Mucosa of gallbladder (tissue), 1 donor: ENCODE measurements around the gene SWAP70. TPM values are rescaled to one million over a fixed set of nuclear protein-coding genes. Genes with fewer than 3 reads are reported as not detected.

Experiments used
- DNase-seq: peaks from one replicate; pipeline ENCODE4 v3.0.0-alpha.2; 2020; ENCODE audit warnings: low spot score
- total RNA-seq: library from RNA; stranded (reverse); gene quantifications from one replicate; pipeline ENCODE4 v1.2.1, GENCODE V29; 2021
- donor health status: DM: no; HTN: no; CAD: no.

Gene SWAP70
- total RNA-seq, 1 donor from 2014 or later: 24.3 TPM

- DNase-seq: no peak
Measured at GRCh38 chr11:9651899-9652748, 11.8 kb upstream of the SWAP70 start.

GRCh38 chr11:9653871-9654270 is 10.0 kb upstream of the SWAP70 start:
- DNase-seq: no peak

GRCh38 chr11:9656864-9657263 is 7.0 kb upstream of the SWAP70 start:
- no peak for DNase-seq

- no peak for DNase-seq
Measured at GRCh38 chr11:9657531-9657930, 6.3 kb upstream of the SWAP70 start.

GRCh38 chr11:9660886-9661285 is 3.0 kb upstream of the SWAP70 start:
- no peak for DNase-seq

- no peak for DNase-seq
Measured at GRCh38 chr11:9662273-9662672, 1.6 kb upstream of the SWAP70 start.

- peak; percentile 31 for DNase-seq
Measured at GRCh38 chr11:9664276-9665171, 647 bp downstream of the SWAP70 start.

GRCh38 chr11:9665749-9666148 is 1.9 kb downstream of the SWAP70 start:
- no peak for DNase-seq

- DNase-seq: no peak
Measured at GRCh38 chr11:9669954-9670353, 6.1 kb downstream of the SWAP70 start.

- no peak for DNase-seq
Measured at GRCh38 chr11:9672288-9672916, 8.5 kb downstream of the SWAP70 start.

GRCh38 chr11:9672918-9673317 is 9.0 kb downstream of the SWAP70 start:
- no peak for DNase-seq

- no peak for DNase-seq
Measured at GRCh38 chr11:9675691-9676090, 11.8 kb downstream of the SWAP70 start.

- no peak for DNase-seq
Measured at GRCh38 chr11:9677951-9678350, 14.1 kb downstream of the SWAP70 start.

- DNase-seq: no peak
Measured at GRCh38 chr11:9678576-9678975, 14.7 kb downstream of the SWAP70 start.

- DNase-seq: no peak
Measured at GRCh38 chr11:9680028-9680427, 16.2 kb downstream of the SWAP70 start.

GRCh38 chr11:9681583-9682372 is 17.9 kb downstream of the SWAP70 start:
- DNase-seq: no peak

- DNase-seq: no peak
Measured at GRCh38 chr11:9687711-9688477, 24.0 kb downstream of the SWAP70 start.

GRCh38 chr11:9688716-9689511 is 25.0 kb downstream of the SWAP70 start:
- no peak for DNase-seq

- DNase-seq: no peak
Measured at GRCh38 chr11:9689721-9690120, 25.8 kb downstream of the SWAP70 start.

- no peak for DNase-seq
Measured at GRCh38 chr11:9691865-9692264, 28.0 kb downstream of the SWAP70 start.
